SHP77 (cell line): Measurements from ENCODE around the gene ZNF23.

Experiments used
- DNase-seq, 2 experiments: peaks; one replicate each; lab custom pipeline; 2025; lab: John Stamatoyannopoulos, UW

The ZNF23 gene

GRCh38 chr16:71426880-71427615, 35.0 kb downstream of the ZNF23 start:
- DNase-seq, result no peak

- DNase-seq, result no peak
These were observed 35.8 kb downstream of the ZNF23 start for GRCh38 chr16:71426069-71426879.

GRCh38 chr16:71425746-71426068, 36.3 kb downstream of the ZNF23 start:
- DNase-seq, result no peak

GRCh38 chr16:71424626-71425025, 37.4 kb downstream of the ZNF23 start:
- DNase-seq, result no peak

- no peak for DNase-seq
These were observed 38.2 kb downstream of the ZNF23 start for GRCh38 chr16:71423865-71424264.

GRCh38 chr16:71423016-71423415, 39.0 kb downstream of the ZNF23 start:
- DNase-seq, result no peak

GRCh38 chr16:71421911-71422310, 40.1 kb downstream of the ZNF23 start:
- DNase-seq, result peak; percentile 6 to 26

- no peak for DNase-seq
These were observed 48.0 kb downstream of the ZNF23 start for GRCh38 chr16:71414038-71414437.

- DNase-seq, result no peak
These were observed 48.7 kb downstream of the ZNF23 start for GRCh38 chr16:71413341-71413740.

- DNase-seq, result peak; percentile 63 to 69
These were observed 49.5 kb downstream of the ZNF23 start for GRCh38 chr16:71412270-71413160.

GRCh38 chr16:71410146-71410545, 51.9 kb downstream of the ZNF23 start:
- no peak for DNase-seq

- DNase-seq, result no peak
These were observed 52.9 kb downstream of the ZNF23 start for GRCh38 chr16:71409011-71409775.

- DNase-seq, result no peak
These were observed 53.5 kb downstream of the ZNF23 start for GRCh38 chr16:71408536-71408935.

GRCh38 chr16:71407731-71408130, 54.3 kb downstream of the ZNF23 start:
- no peak for DNase-seq

- no peak for DNase-seq
These were observed 55.3 kb downstream of the ZNF23 start for GRCh38 chr16:71406724-71407123.

- no peak for DNase-seq
These were observed 55.7 kb downstream of the ZNF23 start for GRCh38 chr16:71406316-71406715.

GRCh38 chr16:71404364-71404763, 57.7 kb downstream of the ZNF23 start:
- no peak for DNase-seq

- DNase-seq, result no peak
These were observed 59.4 kb downstream of the ZNF23 start for GRCh38 chr16:71402674-71403073.

- DNase-seq, result no peak
These were observed 60.0 kb downstream of the ZNF23 start for GRCh38 chr16:71402007-71402406.

GRCh38 chr16:71399801-71400563, 62.1 kb downstream of the ZNF23 start:
- DNase-seq, result no peak
